Ovary (tissue), 9 donors: ENCODE data around the gene CCT7. TPM values are rescaled to one million over a fixed set of nuclear protein-coding genes. Genes with fewer than 3 reads are reported as not detected.

ENCODE experiments used
- DNase-seq, 5 donors: peaks; one replicate each; pipeline ENCODE4 v3.0.0-alpha.2; 2019 to 2020
- H3K27ac ChIP-seq, 2 donors: fragments of 200-600 bp; one replicate each; pipeline versions ENCODE4 v1.5.1 to v1.8.0; 2019 to 2022
- H3K27me3 ChIP-seq: fragments of 200-600 bp; one replicate; pipeline ENCODE4 v1.8.0; 2022
- H3K36me3 ChIP-seq: fragments of 200-600 bp; sonication (generic); one replicate; pipeline ENCODE4 v1.5.1; 2019
- H3K4me1 ChIP-seq: one replicate; pipeline ENCODE4 v1.8.1; 2013; ENCODE audit warnings: mild to moderate bottlenecking, moderate library complexity; ENCODE audit not compliant: insufficient read depth
- H3K4me3 ChIP-seq: fragments of 200-600 bp; sonication (generic); one replicate; pipeline ENCODE4 v1.5.1; 2017
- H3K9me3 ChIP-seq, 2 donors: fragments of 200-600 bp in 1 of 2; sonication (generic) in 1 of 2; one replicate each; pipeline versions ENCODE4 v1.5.1 to v1.8.1; 2013 to 2019; ENCODE audit warnings: mild to moderate bottlenecking in 1 of 2, moderate library complexity in 1 of 2
- CTCF ChIP-seq, 3 donors: fragments of 450-650 bp in 2 of 3; fragments of 200-600 bp in 1 of 3; IDR thresholded peaks; one replicate each; pipeline versions ENCODE4 v1.5.1 to v1.8.0; 2016 to 2022; ENCODE audit warnings: antibody characterized with exemption in 3 of 3, mild to moderate bottlenecking in 1 of 3
- EP300 ChIP-seq: sonication (generic); formaldehyde crosslinking; IDR thresholded peaks from one replicate; pipeline ENCODE4 v1.6.1; 2017; ENCODE audit warnings: antibody characterized with exemption
- POLR2A ChIP-seq: fragments of 450-650 bp; IDR thresholded peaks from one replicate; pipeline ENCODE4 v1.6.1; 2017; ENCODE audit warnings: antibody characterized with exemption, mild to moderate bottlenecking, moderate library complexity
- WGBS, 3 donors: extraction: QIAGEN DNeasy Blood & Tissue Kit in 1 of 3; methylation state at CpG; one replicate each; pipeline versions ENCODE4 v1.1.5 to v1.1.7; 2013 to 2017; 5-methylcytosine and 5-hydroxymethylcytosine counted together
- intact Hi-C, 4 donors: fragments of 100-400 bp; cut with DNase I; formaldehyde crosslinking; loops; one replicate each; pipeline versions ENCODE4 v1.11.0 to v1.15.1; 2022 to 2023
- polyA plus RNA-seq, 2 donors: library from polyadenylated mRNA; stranded (reverse); fragments of 200-250 nt in 1 of 2; fragments of 350-450 nt in 1 of 2; fragmentation: Illumina TruSeq in 1 of 2; extraction: RNeasy Lipid Tissue Mini Kit (QIAGEN cat#74804) in 1 of 2; gene quantifications; one replicate each; pipeline ENCODE4 v1.2.3, GENCODE V29; 2013 to 2014
- total RNA-seq, 7 donors: library from RNA; depleted of rRNA in 2 of 7; stranded (reverse); fragments of >200 nt in 2 of 7; fragmentation: NEBNext Ultra II Directional in 3 of 7; extraction: Animal tissue kit (Norgen Biotek cat#: 25700) in 3 of 7; gene quantifications; one replicate each; pipeline versions ENCODE4 v1.1.0 to v1.2.4, GENCODE V29; 2016 to 2023
- donor health status: DM: no; HTN: no; CAD: no; lungs with moderate emphysema.
- donor health status: DM: no; HTN: no; CAD: no.
- donor health status: Bipolar disorder and iron deficiency.
- donor health status: DM: yes; HTN: yes; CAD: no.
- donor health status: DM: no; HTN: no; CAD: no.
- donor health status: DM: yes; HTN: yes; CAD: no.

CCT7 gene
- total and polyA plus RNA-seq, 9 donors: 143 to 289 (median 220) TPM

GRCh38 chr2:73252238-73253027 lies 18.3 kb downstream of the CCT7 start:
- Histone ChIP-seq H3K27me3 (no peaks in the 10 kb centered on the region), H3K27ac (no peak overlapping the region), H3K36me3 (no peaks in the 10 kb centered on the region), H3K4me1 (peaks cover 3% of the 10 kb centered on the region), H3K9me3 (no peaks in the 10 kb centered on the region), H3K4me3 (no peak overlapping the region)
- 77 to 81% (median 81%) methylated on average over 17 of the region's 17 CpGs for WGBS, 3 donors
- no peak for DNase-seq
- TF ChIP-seq EP300 (no peak), POLR2A (no peak), CTCF (IDR thresholded peaks at IDR 0.05) (no peak)
- intact Hi-C loops: no loop called here

GRCh38 chr2:73253400-73253799 lies 19.3 kb downstream of the CCT7 start:
- H3K4me1 ChIP-seq: peaks cover 3% of the 10 kb centered on the region
- H3K4me3 ChIP-seq: no peak overlapping the region
- 32 to 35% (median 33%) methylated on average over 2 of the region's 2 CpGs for WGBS, 3 donors
- intact Hi-C loops: no loop called here
- TF ChIP-seq EP300 (no peak), POLR2A (no peak), CTCF (IDR thresholded peaks at IDR 0.05) (no peak)
- no peak overlapping the region for H3K27ac ChIP-seq
- DNase-seq: no peak
- H3K36me3 ChIP-seq: no peaks in the 10 kb centered on the region
- no peaks in the 10 kb centered on the region for H3K27me3 ChIP-seq
- no peaks in the 10 kb centered on the region for H3K9me3 ChIP-seq

GRCh38 chr2:73253901-73254300 lies 19.8 kb downstream of the CCT7 start:
- TF ChIP-seq POLR2A: no peak
- no peak for TF ChIP-seq EP300
- TF ChIP-seq CTCF (IDR thresholded peaks at IDR 0.05): no peak
- 66 to 69% (median 66%) methylated on average over 3 of the region's 3 CpGs for WGBS, 3 donors
- Histone ChIP-seq H3K36me3 (no peaks in the 10 kb centered on the region), H3K4me1 (peaks cover 3% of the 10 kb centered on the region), H3K27me3 (no peaks in the 10 kb centered on the region), H3K27ac (no peak overlapping the region), H3K4me3 (no peak overlapping the region), H3K9me3 (no peaks in the 10 kb centered on the region)
- no peak for DNase-seq
- intact Hi-C loops: no loop called here

GRCh38 chr2:73254343-73255006 lies 20.4 kb downstream of the CCT7 start:
- Histone ChIP-seq H3K27me3 (no peaks in the 10 kb centered on the region), H3K27ac (no peak overlapping the region), H3K36me3 (no peaks in the 10 kb centered on the region), H3K4me1 (peaks cover 3% of the 10 kb centered on the region), H3K9me3 (no peaks in the 10 kb centered on the region), H3K4me3 (no peak overlapping the region)
- intact Hi-C loops: no loop called here
- TF ChIP-seq EP300 (no peak), POLR2A (no peak), CTCF (IDR thresholded peaks at IDR 0.05) (no peak)
- WGBS, 3 donors: 84 to 89% (median 85%) methylated on average over 7 of the region's 7 CpGs
- no peak for DNase-seq
